Activated CD4-positive, alpha-beta T cell treated with anti-CD3 and anti-CD28 coated beads, Interleukin-10, Interleukin-2, amounts not matched to agents 100 ng/mL and 50 ng/mL, durations not matched to agents 16 hours and 8 hours (primary cell): ENCODE measurements around the gene ZBTB8OS.

ENCODE experiments used
- DNase-seq: peaks from one replicate; pipeline ENCODE4 v3.0.0-alpha.2; 2020

ZBTB8OS gene

GRCh38 chr1:32606565-32607371 is 43.6 kb downstream of the ZBTB8OS start:
- DNase-seq: no peak

- DNase-seq: no peak
Measured at GRCh38 chr1:32605711-32606424, 44.5 kb downstream of the ZBTB8OS start.

- no peak for DNase-seq
Measured at GRCh38 chr1:32600034-32600433, 50.3 kb downstream of the ZBTB8OS start.

DNA sequence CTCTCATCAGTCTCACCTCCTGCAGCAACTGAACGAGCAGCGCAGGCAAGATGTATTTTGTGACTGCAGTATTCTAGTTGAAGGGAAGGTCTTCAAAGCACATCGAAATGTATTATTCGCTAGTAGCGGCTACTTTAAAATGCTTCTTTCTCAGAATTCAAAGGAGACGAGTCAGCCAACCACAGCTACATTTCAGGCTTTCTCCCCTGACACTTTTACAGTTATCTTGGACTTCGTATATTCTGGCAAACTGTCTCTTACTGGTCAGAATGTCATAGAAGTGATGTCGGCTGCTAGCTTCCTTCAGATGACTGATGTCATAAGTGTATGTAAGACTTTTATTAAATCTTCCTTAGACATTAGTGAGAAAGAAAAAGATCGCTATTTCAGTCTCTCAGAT is 57.4 kb downstream of the ZBTB8OS start:
- DNase-seq: no peak

DNA sequence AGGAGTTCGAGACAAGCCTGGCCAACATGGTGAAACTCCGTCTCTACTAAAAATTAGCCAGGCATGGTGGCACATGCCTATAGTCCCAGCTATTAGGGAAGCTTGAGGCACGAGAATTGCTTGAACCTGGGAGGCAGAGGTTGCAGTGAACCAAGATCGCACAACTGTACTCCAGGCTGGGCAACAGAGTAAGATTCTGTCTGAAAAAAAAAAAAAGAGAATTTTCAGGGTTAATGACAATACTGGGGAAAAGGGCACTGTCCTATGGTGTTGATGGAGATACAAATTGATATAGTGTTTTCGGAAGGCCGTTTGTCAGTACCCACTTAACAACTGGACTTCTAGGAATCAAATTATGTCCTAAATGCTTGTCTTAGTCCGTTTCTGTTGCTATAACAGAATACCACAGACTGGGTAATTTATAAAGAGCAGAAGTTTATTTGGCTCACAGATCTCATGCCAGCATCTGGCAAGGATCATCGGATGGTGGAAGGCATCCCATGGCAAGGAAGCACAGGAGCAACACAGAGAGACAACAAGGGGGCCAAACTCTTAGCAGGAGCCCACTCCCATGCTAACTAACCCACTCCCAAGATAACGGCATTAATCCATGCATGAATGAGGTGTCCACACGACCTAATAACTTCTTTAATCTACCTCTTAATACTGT is 69.9 kb downstream of the ZBTB8OS start:
- no peak for DNase-seq
